ENCODE data around the gene CHD9NB.
A peak's percentile ranks its signal among the peaks of the same experiment; 100 is the strongest.
"Not testable (repeated sequence)": the region's sequence is repeated elsewhere in the genome, so short reads cannot be mapped to it uniquely, and the experiment has no call there.

Gene CHD9NB

GRCh38 chr16:53055541-53056391 lies 3.1 kb upstream of the CHD9NB start:
- no peak for DNase-seq

GRCh38 chr16:53054670-53055485 lies 2.2 kb upstream of the CHD9NB start, which contains the start of gene CHD9:
Gene CHD9 (plus strand): TSS chr16:53054991. CDS start chr16:53156090, 101,099 bp downstream.
- DNase-seq, result peak; percentile 87

GRCh38 chr16:53053967-53054669 lies 1.4 kb upstream of the CHD9NB start:
- DNase-seq, result no peak

- not testable (repeated sequence) for DNase-seq
These were observed 1.4 kb downstream of the CHD9NB start for GRCh38 chr16:53051255-53051654.

GRCh38 chr16:53048139-53048915 lies 4.4 kb downstream of the CHD9NB start:
- no peak for DNase-seq

- not testable (repeated sequence) for DNase-seq
These were observed 5.2 kb downstream of the CHD9NB start for GRCh38 chr16:53047515-53047914.

GRCh38 chr16:53045341-53046220 lies 7.1 kb downstream of the CHD9NB start:
- no peak for DNase-seq

- DNase-seq, result no peak
These were observed 8.6 kb downstream of the CHD9NB start for GRCh38 chr16:53043986-53044601.

- no peak for DNase-seq
These were observed 9.3 kb downstream of the CHD9NB start for GRCh38 chr16:53043428-53043831.

- DNase-seq, result no peak
These were observed 10.4 kb downstream of the CHD9NB start for GRCh38 chr16:53042235-53042701.

GRCh38 chr16:53041320-53042051 lies 11.2 kb downstream of the CHD9NB start:
- no peak for DNase-seq

GRCh38 chr16:53040788-53041187 lies 11.9 kb downstream of the CHD9NB start:
- DNase-seq, result no peak

- not testable (repeated sequence) for DNase-seq
These were observed 16.0 kb downstream of the CHD9NB start for GRCh38 chr16:53036711-53037110.

GRCh38 chr16:53036066-53036465 lies 16.6 kb downstream of the CHD9NB start:
- DNase-seq, result no peak

GRCh38 chr16:53035176-53035942 lies 17.3 kb downstream of the CHD9NB start:
- DNase-seq, result no peak

- DNase-seq, result no peak
These were observed 18.4 kb downstream of the CHD9NB start for GRCh38 chr16:53034306-53034705.

- DNase-seq, result no peak
These were observed 21.3 kb downstream of the CHD9NB start for GRCh38 chr16:53031323-53031942.

GRCh38 chr16:53029971-53030370 lies 22.7 kb downstream of the CHD9NB start:
- DNase-seq, result no peak

GRCh38 chr16:53024045-53024444 lies 28.7 kb downstream of the CHD9NB start:
- no peak for DNase-seq

Measured in NCI-H774 (cell line).